NCI-H2196 treated with DMSO at 0.1 percent for 48 hours (cell line): ENCODE data around the gene SEPTIN6.
"Not testable (repeated sequence)": the region's sequence is repeated elsewhere in the genome, so short reads cannot be mapped to it uniquely, and the experiment has no call there.

Experiments
- DNase-seq: peaks from one replicate; lab custom pipeline; 2025; ENCODE audit not compliant: unreplicated experiment; lab: John Stamatoyannopoulos, UW

The SEPTIN6 gene

GRCh38 chrX:119692191-119693039 is 553 bp downstream of the SEPTIN6 start:
- DNase-seq, result no peak

GRCh38 chrX:119690921-119691716 is 1.8 kb downstream of the SEPTIN6 start:
- no peak for DNase-seq

- no peak for DNase-seq
Observed at GRCh38 chrX:119688911-119689321, 4.1 kb downstream of the SEPTIN6 start.

GRCh38 chrX:119687661-119688413 is 5.1 kb downstream of the SEPTIN6 start:
- no peak for DNase-seq

- DNase-seq, result no peak
Observed at GRCh38 chrX:119686087-119686691, 6.8 kb downstream of the SEPTIN6 start.

GRCh38 chrX:119685225-119686066 is 7.5 kb downstream of the SEPTIN6 start:
- no peak for DNase-seq

GRCh38 chrX:119684916-119685224 is 8.1 kb downstream of the SEPTIN6 start:
- DNase-seq, result no peak

- not testable (repeated sequence) for DNase-seq
Observed at GRCh38 chrX:119684312-119684711, 8.7 kb downstream of the SEPTIN6 start.

GRCh38 chrX:119682019-119682989 is 10.7 kb downstream of the SEPTIN6 start:
- DNase-seq, result no peak

GRCh38 chrX:119677654-119677981 is 15.3 kb downstream of the SEPTIN6 start:
- DNase-seq, result no peak

GRCh38 chrX:119676949-119677653 is 15.9 kb downstream of the SEPTIN6 start:
- no peak for DNase-seq

- no peak for DNase-seq
Observed at GRCh38 chrX:119673336-119673735, 19.6 kb downstream of the SEPTIN6 start.

- DNase-seq, result peak; percentile 46
Observed at GRCh38 chrX:119672426-119672825, 20.5 kb downstream of the SEPTIN6 start.

- peak; percentile 3 for DNase-seq
Observed at GRCh38 chrX:119669424-119670037, 23.4 kb downstream of the SEPTIN6 start.

- no peak for DNase-seq
Observed at GRCh38 chrX:119667111-119667878, 25.7 kb downstream of the SEPTIN6 start.

GRCh38 chrX:119664877-119665276 is 28.1 kb downstream of the SEPTIN6 start:
- DNase-seq, result not testable (repeated sequence)

GRCh38 chrX:119661486-119661885 is 31.5 kb downstream of the SEPTIN6 start:
- DNase-seq, result no peak
